Measurements from ENCODE around the gene HTT-AS. TPM values are rescaled to one million over a fixed set of nuclear protein-coding genes. Genes with fewer than 3 reads are reported as not detected.

Gene HTT-AS
- total and polyA plus RNA-seq, 2 of the 8 experiments (the other 6 are each of a cell fraction or from before 2014, with no cell fraction given) = not detected

DNA sequence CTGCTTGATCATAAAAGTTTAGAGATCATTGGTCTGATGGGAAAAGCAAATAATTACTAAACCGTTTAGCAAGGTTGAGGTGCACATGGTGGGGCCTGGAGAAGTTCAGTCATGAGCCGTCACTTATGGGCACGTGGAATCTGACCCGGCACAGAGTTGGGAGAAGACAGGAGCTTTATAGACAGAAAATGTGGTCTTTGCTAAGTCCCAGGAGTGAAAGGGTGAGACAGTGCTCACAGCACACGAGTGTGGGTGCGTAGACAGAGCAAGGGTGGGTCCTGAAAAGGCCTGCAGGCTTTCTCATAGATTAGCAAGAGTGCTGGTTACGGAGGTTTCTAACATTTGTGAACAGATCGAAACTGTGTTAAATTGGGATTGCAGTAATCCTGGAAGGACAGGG lies 44.0 kb upstream of the HTT-AS start:
- H3K9me3 ChIP-seq (ENCODE audit: insufficient read depth in 2 of 2, low read depth in 1 of 2, low read length in 1 of 2) = no peaks in the 10 kb centered on the region; a peak in 1 of 4 replicates
- H3K36me3 ChIP-seq (ENCODE audit: control insufficient read depth in 2 of 4, insufficient read depth in 4 of 4, low read length in 3 of 4) = peaks cover 17 to 69% (median 38%) of the 10 kb centered on the region in 4 experiments; a peak in 7 of 8 replicates
- CTCF ChIA-PET (ENCODE audit: partially characterized antibody) = no interaction called here

More for the DNA sequence above, 44.0 kb upstream of the HTT-AS start:
- Histone ChIP-seq H3K56ac (replicated peaks; ENCODE audit: insufficient read length, low read depth, low read length) (no peak overlapping the region), H3K79me2 (ENCODE audit: control insufficient read depth in 1 of 2, insufficient read depth in 2 of 2, low read length in 2 of 2) (no peaks in the 10 kb centered on the region), H3K27ac (ENCODE audit: low read depth, low read length) (no peak overlapping the region), H3K4me3 (ENCODE audit: extremely low read depth in 1 of 4, insufficient read depth in 2 of 4, low read depth in 3 of 4, low read length in 4 of 4) (no peak overlapping the region), H3K4me1 (replicated peaks in 1 of 4; ENCODE audit: control insufficient read depth in 3 of 4, insufficient read depth in 4 of 4, low read length in 3 of 4) (no peaks in the 10 kb centered on the region), H4K8ac (ENCODE audit: extremely low read depth, insufficient read depth, low read length) (no peak overlapping the region), H3K23ac (ENCODE audit: insufficient read length) (no peak overlapping the region), H4K91ac (replicated peaks; ENCODE audit: insufficient read length, low read length) (no peak overlapping the region), H3K14ac (ENCODE audit: insufficient read length) (no peak overlapping the region), H2BK12ac (ENCODE audit: low read depth, low read length) (no peak overlapping the region), H2AFZ (ENCODE audit: low read length) (no peak overlapping the region), H2BK120ac (replicated peaks; ENCODE audit: low read depth, low read length) (no peak overlapping the region), H2BK20ac (ENCODE audit: low read length) (no peak overlapping the region), H4K5ac (ENCODE audit: insufficient read length, low read depth, low read length) (no peak overlapping the region), H3K4me2 (ENCODE audit: insufficient read depth in 1 of 2, low read depth in 2 of 2, low read length in 2 of 2) (no peak overlapping the region), H4K20me1 (replicated peaks in 1 of 2; ENCODE audit: control insufficient read depth in 1 of 2, insufficient read depth in 2 of 2, low read length in 2 of 2) (peaks cover 0 to 11% of the 10 kb centered on the region in 2 experiments), H3K27me3 (replicated peaks in 1 of 4; ENCODE audit: control insufficient read depth in 3 of 4, extremely low read depth in 1 of 4, insufficient read depth in 3 of 4, low read length in 3 of 4) (no peaks in the 10 kb centered on the region), H2BK5ac (ENCODE audit: low read depth, low read length) (no peak overlapping the region), H3K23me2 (ENCODE audit: low read depth, low read length) (no peaks in the 10 kb centered on the region), H2AK5ac (ENCODE audit: low read depth, low read length) (no peak overlapping the region), H3K79me1 (ENCODE audit: low read depth, low read length) (no peaks in the 10 kb centered on the region), H3K18ac (ENCODE audit: extremely low read depth, low read length) (no peak overlapping the region), H2BK15ac (ENCODE audit: low read length) (no peak overlapping the region), H3K9ac (replicated peaks in 1 of 4; ENCODE audit: extremely low read depth in 1 of 4, low read depth in 3 of 4, low read length in 3 of 4) (no peak overlapping the region), H3K4ac (replicated peaks; ENCODE audit: insufficient read length, low read depth, low read length) (no peak overlapping the region)
- WGBS, 2 experiments (ENCODE audit: extremely low coverage in 1 of 2, insufficient coverage in 1 of 2, insufficient read length in 1 of 2, insufficient replicate concordance in 2 of 2, low coverage in 1 of 2, low lambda C conversion rate in 2 of 2, missing lambda C conversion rate in 1 of 2) = 95% methylated on average over 8 of the region's 8 CpGs; no CpG with 5 or more reads in 1 of the 2 experiments
- FAIRE-seq = no peak
- no peak for DNase-seq (ENCODE audit: low read depth in 1 of 2, low spot score in 2 of 2)
- TF ChIP-seq NANOG (IDR thresholded peaks at IDR 0.05; ENCODE audit: insufficient read depth, low read depth, low read length, poor library complexity, severe bottlenecking) (no peak), TEAD4 (IDR thresholded peaks at IDR 0.05; ENCODE audit: low read depth, low read length) (no peak), YY1 (IDR thresholded peaks at IDR 0.05; ENCODE audit: low read depth, low read length) (no peak), BRCA1 (IDR thresholded peaks at IDR 0.05; ENCODE audit: low read depth, low read length) (no peak), HDAC2 (IDR thresholded peaks at IDR 0.05; ENCODE audit: borderline replicate concordance in 1 of 2, low read depth in 2 of 2, low read length in 2 of 2) (no peak), TBP (IDR thresholded peaks at IDR 0.05; ENCODE audit: low read depth, low read length) (no peak), POU5F1 (IDR thresholded peaks at IDR 0.05; ENCODE audit: low read depth, low read length) (no peak), SUZ12 (IDR thresholded peaks at IDR 0.05; ENCODE audit: low read length) (no peak), TAF7 (optimal IDR thresholded peaks at IDR 0.05; ENCODE audit: borderline replicate concordance, low read depth, low read length) (no peak), SRF (IDR thresholded peaks at IDR 0.05; ENCODE audit: low read depth, low read length) (no peak), RBBP5 (IDR thresholded peaks at IDR 0.05; ENCODE audit: borderline replicate concordance, low read depth, low read length) (no peak)
- TF ChIP-seq, protein P1, sequence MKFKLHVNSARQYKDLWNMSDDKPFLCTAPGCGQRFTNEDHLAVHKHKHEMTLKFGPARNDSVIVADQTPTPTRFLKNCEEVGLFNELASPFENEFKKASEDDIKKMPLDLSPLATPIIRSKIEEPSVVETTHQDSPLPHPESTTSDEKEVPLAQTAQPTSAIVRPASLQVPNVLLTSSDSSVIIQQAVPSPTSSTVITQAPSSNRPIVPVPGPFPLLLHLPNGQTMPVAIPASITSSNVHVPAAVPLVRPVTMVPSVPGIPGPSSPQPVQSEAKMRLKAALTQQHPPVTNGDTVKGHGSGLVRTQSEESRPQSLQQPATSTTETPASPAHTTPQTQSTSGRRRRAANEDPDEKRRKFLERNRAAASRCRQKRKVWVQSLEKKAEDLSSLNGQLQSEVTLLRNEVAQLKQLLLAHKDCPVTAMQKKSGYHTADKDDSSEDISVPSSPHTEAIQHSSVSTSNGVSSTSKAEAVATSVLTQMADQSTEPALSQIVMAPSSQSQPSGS (IDR thresholded peaks at IDR 0.05; ENCODE audit: low read length) = no peak
- POLR2A ChIA-PET (ENCODE audit: partially characterized antibody) = no interaction called here
